ENCODE data around the gene CHDH. TPM values are rescaled to one million over a fixed set of nuclear protein-coding genes. Genes with fewer than 3 reads are reported as not detected.

Gene CHDH
- total RNA-seq, 1 donor from 2014 or later: 17.7 TPM

GRCh38 chr3:53804697-53805462 lies 41.3 kb downstream of the CHDH start:
- Mint-ChIP-seq H3K4me1 (ENCODE audit: low read depth) (peaks cover 9% of the 10 kb centered on the region), H3K4me3 (ENCODE audit: low read depth) (no peak overlapping the region), H3K36me3 (ENCODE audit: insufficient read depth) (no peaks in the 10 kb centered on the region), H3K27me3 (peaks cover 6% of the 10 kb centered on the region), H3K9me3 (ENCODE audit: low read depth) (no peaks in the 10 kb centered on the region), H3K27ac (no peak overlapping the region)
- no peak for TF ChIP-seq CTCF (IDR thresholded peaks at IDR 0.05; ENCODE audit: unreplicated experiment)
- no peak for DNase-seq (ENCODE audit: low spot score, unreplicated experiment)

DNA sequence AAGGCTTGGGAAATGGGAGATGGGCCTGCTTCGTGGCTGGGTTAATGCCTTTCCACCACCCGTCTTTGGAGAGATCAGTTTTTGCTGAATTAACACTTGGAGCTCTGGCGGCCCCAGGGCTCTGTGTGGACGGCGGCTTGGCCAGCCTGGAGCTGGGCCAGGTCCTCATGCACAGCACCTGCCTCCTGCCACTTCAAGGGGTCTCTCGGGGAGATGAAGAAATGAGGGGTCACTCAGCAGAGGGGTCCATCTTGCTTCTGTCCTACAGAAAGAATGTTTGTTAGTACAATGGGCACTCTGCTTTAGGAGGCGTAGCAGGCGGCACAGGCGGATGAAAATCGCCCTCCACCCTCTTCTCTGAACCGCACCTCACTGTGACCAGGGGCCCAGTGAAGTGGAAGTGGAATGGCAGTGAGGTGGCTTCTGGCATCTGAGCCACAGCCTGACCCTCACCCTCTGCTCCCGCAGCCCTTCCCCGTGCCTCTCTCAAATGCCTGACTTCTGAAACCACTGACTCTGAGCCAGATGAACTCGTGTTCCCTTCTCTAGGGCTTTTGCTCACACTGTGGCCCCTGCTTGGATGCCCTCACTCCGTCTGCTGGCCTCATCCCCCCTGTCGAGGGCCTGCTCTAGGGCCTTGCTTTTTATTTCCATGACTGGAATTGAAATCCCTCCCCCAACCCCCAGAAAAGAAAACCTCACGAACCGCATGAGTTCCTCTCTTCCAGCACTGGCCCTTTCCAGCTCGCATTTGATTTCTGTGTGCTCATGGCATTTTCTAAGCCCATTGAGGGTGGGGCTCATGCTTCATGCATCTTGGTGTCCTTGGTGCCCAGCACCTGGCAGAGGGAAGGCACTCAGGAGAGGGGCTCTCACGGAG lies 42.2 kb downstream of the CHDH start:
- Mint-ChIP-seq H3K27ac (no peak overlapping the region), H3K9me3 (ENCODE audit: low read depth) (no peaks in the 10 kb centered on the region), H3K36me3 (ENCODE audit: insufficient read depth) (no peaks in the 10 kb centered on the region), H3K27me3 (peaks cover 6% of the 10 kb centered on the region), H3K4me3 (ENCODE audit: low read depth) (no peak overlapping the region), H3K4me1 (ENCODE audit: low read depth) (peaks cover 9% of the 10 kb centered on the region)
- DNase-seq (ENCODE audit: low spot score, unreplicated experiment): no peak
- no peak for TF ChIP-seq CTCF (IDR thresholded peaks at IDR 0.05; ENCODE audit: unreplicated experiment)

DNA sequence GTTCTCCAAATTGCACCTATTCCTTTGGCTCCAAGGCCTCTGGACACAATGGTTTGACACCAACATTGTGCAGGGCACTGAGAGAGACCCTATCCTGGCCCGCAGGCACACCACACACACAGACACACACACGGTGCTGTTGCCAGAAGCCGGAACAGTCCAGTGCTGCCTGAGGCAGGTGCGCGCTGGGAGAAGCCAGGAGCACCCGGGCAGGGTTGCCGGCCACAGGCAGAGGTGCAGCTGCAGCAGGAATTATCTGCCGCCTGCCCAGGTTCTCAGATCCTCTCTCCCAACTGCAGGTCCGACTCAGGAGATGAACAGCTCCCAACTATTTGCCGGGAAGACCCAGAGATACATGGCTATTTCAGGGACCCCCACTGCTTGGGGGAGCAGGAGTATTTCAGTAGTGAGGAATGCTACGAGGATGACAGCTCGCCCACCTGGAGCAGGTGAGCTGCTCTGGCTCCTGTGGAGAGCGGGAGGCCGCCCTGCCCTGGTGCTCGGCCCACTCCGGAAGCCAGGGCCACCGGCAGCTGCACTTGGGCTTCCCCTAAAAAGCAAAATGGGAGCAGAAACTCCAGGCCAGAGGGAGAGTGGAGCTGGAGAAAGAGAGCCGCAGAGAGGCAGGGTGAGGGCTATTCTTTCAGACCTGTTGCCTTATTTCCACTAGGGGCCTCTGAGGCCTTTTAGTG lies 42.9 kb downstream of the CHDH start:
- H3K9me3 Mint-ChIP-seq (ENCODE audit: low read depth): no peaks in the 10 kb centered on the region
- DNase-seq (ENCODE audit: low spot score, unreplicated experiment): no peak
- peak; percentile 9 for TF ChIP-seq CTCF (IDR thresholded peaks at IDR 0.05; ENCODE audit: unreplicated experiment)
- H3K27me3 Mint-ChIP-seq: peaks cover 6% of the 10 kb centered on the region
- no peak overlapping the region for H3K4me3 Mint-ChIP-seq (ENCODE audit: low read depth)
- H3K27ac Mint-ChIP-seq: no peak overlapping the region
- H3K4me1 Mint-ChIP-seq (ENCODE audit: low read depth): peaks cover 9% of the 10 kb centered on the region
- no peaks in the 10 kb centered on the region for H3K36me3 Mint-ChIP-seq (ENCODE audit: insufficient read depth)

GRCh38 chr3:53802256-53802880 lies 43.9 kb downstream of the CHDH start:
- no peak for TF ChIP-seq CTCF (IDR thresholded peaks at IDR 0.05; ENCODE audit: unreplicated experiment)
- Mint-ChIP-seq H3K9me3 (ENCODE audit: low read depth) (no peaks in the 10 kb centered on the region), H3K27ac (no peak overlapping the region), H3K36me3 (ENCODE audit: insufficient read depth) (no peaks in the 10 kb centered on the region), H3K4me3 (ENCODE audit: low read depth) (no peak overlapping the region), H3K4me1 (ENCODE audit: low read depth) (peaks cover 6% of the 10 kb centered on the region), H3K27me3 (peaks cover 6% of the 10 kb centered on the region)
- no peak for DNase-seq (ENCODE audit: low spot score, unreplicated experiment)

DNA sequence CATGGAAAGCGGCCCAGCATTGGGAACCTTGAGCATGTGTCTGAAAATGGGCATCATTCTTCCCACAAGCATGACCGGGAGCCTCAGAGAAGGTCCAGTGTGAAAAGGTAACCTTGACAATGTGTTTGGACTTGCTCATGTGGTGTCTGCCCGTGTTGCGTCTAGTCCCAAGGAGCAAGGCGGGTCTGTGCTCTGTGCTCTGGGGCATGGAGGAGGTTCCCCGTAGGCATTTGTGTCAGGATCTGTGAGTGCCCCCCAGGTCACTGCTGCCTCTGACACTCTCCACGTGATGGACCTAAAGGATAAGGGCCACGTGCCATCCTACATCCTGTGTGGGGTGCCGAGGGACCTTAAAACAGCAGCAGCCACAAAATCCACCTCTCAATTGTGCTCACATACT lies 44.9 kb downstream of the CHDH start:
- Mint-ChIP-seq H3K4me1 (ENCODE audit: low read depth) (no peaks in the 10 kb centered on the region), H3K4me3 (ENCODE audit: low read depth) (no peak overlapping the region), H3K36me3 (ENCODE audit: insufficient read depth) (no peaks in the 10 kb centered on the region), H3K27ac (no peak overlapping the region), H3K9me3 (ENCODE audit: low read depth) (no peaks in the 10 kb centered on the region), H3K27me3 (peaks cover 6% of the 10 kb centered on the region)
- DNase-seq (ENCODE audit: low spot score, unreplicated experiment): no peak
- TF ChIP-seq CTCF (IDR thresholded peaks at IDR 0.05; ENCODE audit: unreplicated experiment): no peak

Measured in progenitor cell of endocrine pancreas (in vitro differentiated cells).